GM15510 (cell line): Measurements from ENCODE around the gene TESMIN.

Source experiments
- POLR2A ChIP-seq: IDR thresholded peaks from 3 replicates; pipeline ENCODE4 v1.6.1; 2011; ENCODE audit warnings: borderline replicate concordance; ENCODE audit not compliant: insufficient read length; ENCODE audit errors: extremely low read depth

The TESMIN gene

DNA sequence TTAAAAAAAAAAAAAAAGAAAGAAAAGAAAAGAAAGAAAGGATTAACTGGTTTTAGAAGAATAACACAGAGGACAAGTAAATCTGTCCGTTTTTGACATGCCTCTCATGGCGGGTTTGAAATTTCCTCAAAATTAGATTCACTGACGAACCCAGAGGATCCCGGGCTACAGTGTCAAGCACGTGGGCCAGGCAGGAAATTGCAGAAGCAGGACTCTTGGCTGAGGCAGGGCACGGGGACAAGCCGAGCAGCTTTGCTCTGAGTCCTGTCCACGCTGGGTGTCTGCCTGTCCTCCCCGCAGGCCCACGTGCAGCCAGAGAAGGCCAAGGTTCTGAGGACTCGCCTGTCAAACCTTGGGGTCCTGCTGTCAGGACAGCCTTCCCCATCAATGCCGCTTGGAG lies 42.3 kb downstream of the TESMIN start:
- TF ChIP-seq POLR2A = no peak

DNA sequence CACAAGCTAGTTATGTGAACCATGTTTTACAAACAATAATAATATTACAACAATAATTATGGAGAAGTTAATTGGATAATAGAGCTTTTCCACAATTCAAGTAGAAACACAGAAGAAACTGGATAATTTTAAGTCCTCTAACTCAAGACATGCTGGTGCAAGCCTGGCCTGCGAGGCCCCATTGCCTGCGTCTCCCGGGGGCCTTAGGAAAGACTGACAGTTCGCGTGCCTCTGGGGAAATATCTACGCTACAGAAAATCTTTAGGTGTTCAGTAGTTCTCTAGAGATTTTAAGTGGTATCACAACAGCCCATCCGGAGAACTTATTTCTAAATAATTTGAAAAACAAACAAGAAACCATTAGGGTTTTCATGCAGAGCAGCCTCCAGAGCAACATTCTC lies 43.8 kb downstream of the TESMIN start:
- TF ChIP-seq POLR2A = no peak

- TF ChIP-seq POLR2A = no peak
Observed at GRCh38 chr11:68704887-68705286, 46.4 kb downstream of the TESMIN start.

- TF ChIP-seq POLR2A = no peak
Observed at GRCh38 chr11:68698993-68699392, 52.3 kb downstream of the TESMIN start.

GRCh38 chr11:68695531-68695930 lies 55.8 kb downstream of the TESMIN start:
- TF ChIP-seq POLR2A = no peak

GRCh38 chr11:68694431-68695297 lies 56.7 kb downstream of the TESMIN start:
- no peak for TF ChIP-seq POLR2A

- TF ChIP-seq POLR2A = no peak
Observed at GRCh38 chr11:68693484-68693882, 57.8 kb downstream of the TESMIN start.

- TF ChIP-seq POLR2A = no peak
Observed at GRCh38 chr11:68692871-68693483, 58.3 kb downstream of the TESMIN start.

- no peak for TF ChIP-seq POLR2A
Observed at GRCh38 chr11:68692115-68692514, 59.2 kb downstream of the TESMIN start.

GRCh38 chr11:68691402-68691784 lies 59.9 kb downstream of the TESMIN start:
- no peak for TF ChIP-seq POLR2A

DNA sequence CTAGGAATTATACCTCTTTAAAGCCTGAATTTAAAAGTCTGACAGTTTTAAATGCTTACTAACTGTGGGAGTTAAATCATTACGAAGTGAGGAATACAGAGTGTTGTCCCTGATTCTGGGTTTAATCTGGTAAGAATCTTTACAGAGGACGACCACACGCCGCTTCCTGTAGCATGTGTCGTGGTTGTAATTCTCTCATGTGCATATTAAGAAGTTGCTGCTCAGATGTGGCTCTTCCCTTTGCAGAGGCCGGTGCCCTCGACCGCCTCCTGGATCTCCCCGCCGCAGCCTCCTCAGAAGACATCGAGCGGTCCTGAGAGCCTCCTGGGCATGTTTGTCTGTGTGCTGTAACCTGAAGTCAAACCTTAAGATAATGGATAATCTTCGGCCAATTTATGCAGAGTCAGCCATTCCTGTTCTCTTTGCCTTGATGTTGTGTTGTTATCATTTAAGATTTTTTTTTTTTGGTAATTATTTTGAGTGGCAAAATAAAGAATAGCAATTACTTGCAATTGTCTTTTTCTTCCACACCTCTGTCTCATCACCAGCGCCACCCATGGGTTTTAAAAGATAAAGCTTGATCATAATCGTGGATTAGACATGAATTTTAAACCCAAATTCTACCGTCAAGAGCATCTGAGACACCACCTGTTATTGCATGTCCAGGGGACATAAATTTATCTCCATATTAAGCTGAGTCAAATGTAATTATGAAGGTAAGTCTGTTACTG lies 60.5 kb downstream of the TESMIN start:
- TF ChIP-seq POLR2A = no peak

GRCh38 chr11:68689737-68690625 lies 61.3 kb downstream of the TESMIN start:
- TF ChIP-seq POLR2A = no peak

GRCh38 chr11:68688881-68689280 lies 62.4 kb downstream of the TESMIN start:
- TF ChIP-seq POLR2A = no peak

- TF ChIP-seq POLR2A = no peak
Observed at GRCh38 chr11:68687986-68688385, 63.3 kb downstream of the TESMIN start.
